IMR-90 (cell line): ENCODE data around the gene L3MBTL4. TPM values are rescaled to one million over a fixed set of nuclear protein-coding genes. Genes with fewer than 3 reads are reported as not detected.

ENCODE experiments used
- ATAC-seq: fragments of 200-7000 bp; cut with Tn5 transposase; 2 replicates; pipeline ENCODE4 v1.9.1; 2020; ENCODE audit warnings: low read depth, mild to moderate bottlenecking, moderate library complexity
- BruUV-seq: library from RNA; stranded (reverse); fragments of 400-500 nt; replicated peaks from 2 replicates; lab custom pipeline; 2021; lab: Mats Ljungman, UMichigan
- CTCF ChIA-PET: fragments of 300-600 bp; formaldehyde crosslinking; extraction: SDS; loops from one replicate; lab custom pipeline; 2021; ENCODE audit warnings: antibody characterized with exemption; lab: Yijun Ruan, JAX
- POLR2A ChIA-PET: fragments of 300-600 bp; sonication (Branson Sonifier 250); formaldehyde crosslinking; loops from one replicate; lab custom pipeline; 2022; ENCODE audit warnings: antibody characterized with exemption; ENCODE audit not compliant: unreplicated experiment; lab: Charles Lee
- DNase-seq: peaks from one replicate; pipeline ENCODE4 v3.0.0; 2013
- H2AFZ ChIP-seq: replicated peaks from 2 replicates; pipeline ENCODE3; 2013; ENCODE audit warnings: low read length, mild to moderate bottlenecking; ENCODE audit not compliant: poor library complexity
- H2AK5ac ChIP-seq: 2 replicates; pipeline ENCODE4 v1.6.1; 2013; ENCODE audit warnings: low read depth, low read length, inconsistent platforms
- H2AK9ac ChIP-seq: replicated peaks from 2 replicates; pipeline ENCODE3; 2013; ENCODE audit warnings: mild to moderate bottlenecking, low read depth, low read length, moderate library complexity; ENCODE audit not compliant: poor library complexity
- H2BK120ac ChIP-seq: 2 replicates; pipeline ENCODE4 v1.6.1; 2013; ENCODE audit warnings: low read depth, low read length, inconsistent platforms
- H2BK15ac ChIP-seq: 3 replicates; pipeline ENCODE4 v1.6.1; 2013; ENCODE audit warnings: low read depth, low read length, inconsistent platforms
- H2BK20ac ChIP-seq: 2 replicates; pipeline ENCODE4 v1.6.1; 2013; ENCODE audit warnings: low read depth, mild to moderate bottlenecking, inconsistent platforms, low read length, moderate library complexity
- H2BK5ac ChIP-seq: 2 replicates; pipeline ENCODE4 v1.6.1; 2013; ENCODE audit warnings: mild to moderate bottlenecking, low read depth, low read length, inconsistent platforms; ENCODE audit not compliant: poor library complexity, severe bottlenecking
- H3K14ac ChIP-seq: replicated peaks from 2 replicates; pipeline ENCODE4 v1.6.1; 2013; ENCODE audit warnings: low read depth, low read length, inconsistent platforms
- H3K18ac ChIP-seq: 2 replicates; pipeline ENCODE4 v1.6.1; 2013; ENCODE audit warnings: low read depth, low read length, control low read depth
- H3K23ac ChIP-seq: 2 replicates; pipeline ENCODE4 v1.6.1; 2013; ENCODE audit warnings: low read depth, low read length, inconsistent platforms
- H3K27ac ChIP-seq: 2 replicates; pipeline ENCODE4 v1.5.1; 2013; ENCODE audit warnings: mild to moderate bottlenecking, control low read depth, low read length; ENCODE audit not compliant: insufficient read depth
- H3K27me3 ChIP-seq: 2 replicates; pipeline ENCODE4 v1.6.1; 2013; ENCODE audit warnings: low read length; ENCODE audit not compliant: control insufficient read depth, insufficient read depth
- H3K36me3 ChIP-seq: 2 replicates; pipeline ENCODE4 v1.6.1; 2013; ENCODE audit warnings: low read length, mixed read lengths; ENCODE audit not compliant: control insufficient read depth, insufficient read depth
- H3K4ac ChIP-seq: 2 replicates; pipeline ENCODE4 v1.6.1; 2013; ENCODE audit warnings: low read depth, low read length, inconsistent platforms
- H3K4me1 ChIP-seq: 2 replicates; pipeline ENCODE4 v1.6.1; 2013; ENCODE audit warnings: low read length, mixed read lengths; ENCODE audit not compliant: control insufficient read depth, insufficient read depth
- H3K4me2 ChIP-seq: 2 replicates; pipeline ENCODE4 v1.6.1; 2013; ENCODE audit warnings: low read depth, mild to moderate bottlenecking, control low read depth, low read length, moderate library complexity
- H3K4me3 ChIP-seq: 2 replicates; pipeline ENCODE4 v1.5.1; 2013; ENCODE audit warnings: low read depth, mild to moderate bottlenecking, control low read depth, low read length, moderate library complexity; ENCODE audit not compliant: insufficient read depth
- H3K56ac ChIP-seq: 2 replicates; pipeline ENCODE4 v1.6.1; 2013; ENCODE audit warnings: low read length, inconsistent platforms; ENCODE audit not compliant: insufficient read depth; ENCODE audit errors: extremely low read depth
- H3K79me1 ChIP-seq, 2 experiments: 2 replicates each; pipeline ENCODE4 v1.6.1; 2013; ENCODE audit warnings: low read length in 2 of 2, inconsistent platforms in 1 of 2, low read depth in 1 of 2
- H3K9ac ChIP-seq: 2 replicates; pipeline ENCODE4 v1.6.1; 2013; ENCODE audit warnings: low read depth, low read length, control low read depth
- H3K9me1 ChIP-seq: 2 replicates; pipeline ENCODE4 v1.6.1; 2013; ENCODE audit warnings: low read length, inconsistent platforms; ENCODE audit not compliant: insufficient read depth
- H3K9me3 ChIP-seq: 2 replicates; pipeline ENCODE4 v1.6.1; 2013; ENCODE audit warnings: low read length; ENCODE audit not compliant: control insufficient read depth, insufficient read depth
- H4K20me1 ChIP-seq: 2 replicates; pipeline ENCODE4 v1.6.1; 2013; ENCODE audit warnings: low read length, inconsistent platforms; ENCODE audit not compliant: insufficient read depth
- H4K5ac ChIP-seq: 2 replicates; pipeline ENCODE4 v1.6.1; 2013; ENCODE audit warnings: mild to moderate bottlenecking, low read depth, low read length, control low read depth
- H4K8ac ChIP-seq, 2 experiments: 2 replicates each; pipeline ENCODE4 v1.6.1; 2013; ENCODE audit warnings: low read depth in 2 of 2, low read length in 2 of 2, control low read depth in 1 of 2, inconsistent platforms in 1 of 2
- H4K91ac ChIP-seq: 2 replicates; pipeline ENCODE4 v1.6.1; 2013; ENCODE audit warnings: low read depth, low read length, inconsistent platforms; ENCODE audit not compliant: insufficient read depth
- BHLHE40 ChIP-seq: fragments of 150-350 bp; IDR thresholded peaks from 2 replicates; pipeline ENCODE4 v1.6.1; 2016; ENCODE audit warnings: mild to moderate bottlenecking, low read depth, low read length
- CHD1 ChIP-seq: IDR thresholded peaks from 2 replicates; pipeline ENCODE4 v1.6.1; 2012; ENCODE audit warnings: low read depth, low read length, improper control_type of control experiment
- MAFK ChIP-seq: IDR thresholded peaks from 2 replicates; pipeline ENCODE4 v1.6.1; 2012; ENCODE audit warnings: low read depth, low read length, improper control_type of control experiment
- MXI1 ChIP-seq: IDR thresholded peaks from 2 replicates; pipeline ENCODE4 v1.6.1; 2012; ENCODE audit warnings: low read depth, mild to moderate bottlenecking, low read length, moderate library complexity, borderline replicate concordance
- NFE2L2 ChIP-seq: fragments of 150-350 bp; IDR thresholded peaks from 2 replicates; pipeline ENCODE4 v1.6.1; 2016; ENCODE audit warnings: low read depth, mild to moderate bottlenecking, low read length
- RFX5 ChIP-seq: IDR thresholded peaks from 2 replicates; pipeline ENCODE4 v1.8.0; 2012; ENCODE audit warnings: low read depth, mild to moderate bottlenecking, low read length, moderate library complexity
- SMC3 ChIP-seq: fragments of 150-350 bp; IDR thresholded peaks from 2 replicates; pipeline ENCODE4 v1.6.1; 2016; ENCODE audit warnings: low read depth, mild to moderate bottlenecking, antibody characterized with exemption, low read length, moderate library complexity
- WGBS, 2 experiments: methylation state at CpG; one replicate each; pipeline versions ENCODE4 v1.1.5 to v1.1.7; 2013; ENCODE audit warnings: missing lambda C conversion rate in 2 of 2; ENCODE audit not compliant: insufficient read length in 1 of 2; ENCODE audit errors: extremely low coverage in 2 of 2; 5-methylcytosine and 5-hydroxymethylcytosine counted together
- dilution Hi-C: fragments of 300-500 bp; cut with HindIII; formaldehyde crosslinking; loops from one replicate; pipeline ENCODE4 v1.14.3; 2018; ENCODE audit warnings: low sequenced_read_pairs; ENCODE audit not compliant: unreplicated experiment
- in situ Hi-C: fragments of 300-500 bp; cut with MboI; formaldehyde crosslinking; loops from 3 replicates; pipeline ENCODE4 v1.14.3; 2019; ENCODE audit warnings: low sequenced_read_pairs, inconsistent platforms, mixed read lengths
- intact Hi-C: fragments of 100-400 bp; cut with micrococcal nuclease; formaldehyde crosslinking; loops from 2 replicates; pipeline ENCODE4 v1.10.0; 2022
- polyA plus RNA-seq, 3 experiments: library from polyadenylated mRNA; depleted of rRNA; stranded (reverse); fragments of >200 nt; gene quantifications; 2 replicates each; pipeline ENCODE4 v1.2.3, GENCODE V29; 2012; ENCODE audit warnings: low replicate concordance in 1 of 3
- total RNA-seq: library from RNA; depleted of rRNA; stranded (reverse); fragments of >200 nt; gene quantifications from 2 replicates; pipeline ENCODE4 v1.2.3, GENCODE V29; 2012

The L3MBTL4 gene
- total and polyA plus RNA-seq, 2 of the 4 experiments (the other 2 are of a cell fraction), result under 0.01 to 0.02 TPM

DNA sequence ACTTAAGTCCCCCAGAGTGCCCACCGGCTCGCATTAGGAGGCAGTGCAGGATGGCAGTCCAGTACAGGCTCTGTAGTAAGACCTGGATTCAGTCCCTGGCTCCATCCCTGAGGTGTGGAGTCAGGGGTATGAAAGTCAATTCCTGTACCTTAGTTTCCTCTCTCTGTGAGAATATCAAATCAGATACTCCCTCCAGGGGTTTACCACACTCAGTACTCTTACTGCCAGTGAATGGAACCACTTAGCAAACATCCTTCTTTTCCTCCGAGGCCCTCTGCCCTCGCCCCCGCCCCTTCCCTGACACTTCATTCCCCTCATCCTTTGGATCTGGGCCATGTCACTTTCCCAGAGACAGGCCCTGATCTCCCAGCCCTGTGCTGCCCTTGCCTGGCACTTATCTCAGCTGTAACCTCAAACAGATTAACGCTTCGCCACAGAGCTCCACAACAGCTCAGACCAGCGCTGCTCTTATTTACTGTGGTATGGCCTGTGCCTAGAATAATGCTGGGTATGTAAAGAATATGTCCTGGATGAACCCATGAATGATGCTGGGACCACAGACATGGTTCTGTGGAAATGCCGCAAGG, 360.4 kb downstream of the L3MBTL4 start:
- H2AFZ ChIP-seq, result no peak overlapping the region
- ATAC-seq (no peak), DNase-seq (no peak)
- no peaks in the 10 kb centered on the region for H3K9me3 ChIP-seq
- H3K4me3 ChIP-seq, result no peak overlapping the region
- WGBS, 2 experiments, result 93% methylated on average over 6 of the region's 9 CpGs; no CpG with 5 or more reads in 1 of the 2 experiments
- in situ Hi-C loops (no loop called here), intact Hi-C loops (no loop called here), dilution Hi-C loops (no loop called here)
- H3K4me1 ChIP-seq, result peaks cover 12% of the 10 kb centered on the region
- no peak overlapping the region for H3K9ac ChIP-seq
- H3K4ac ChIP-seq, result peak overlapping the region; percentile 54; the same call in 1 of the 2 replicates
- no peaks in the 10 kb centered on the region for H4K20me1 ChIP-seq
- peak overlapping the region; percentile 60; the same call in 1 of the 2 replicates for H3K14ac ChIP-seq
- H2BK5ac ChIP-seq, result no peak overlapping the region
- peak overlapping the region; percentile 45 for H2BK15ac ChIP-seq
- CTCF ChIA-PET, result no interaction called here
- 0 out of 2 replicates have a peak, but pooled peaks cover 5% of the 10 kb centered on the region for H3K9me1 ChIP-seq
- no peaks in the 10 kb centered on the region for H3K27me3 ChIP-seq
- H4K5ac ChIP-seq, result no peak overlapping the region
- H4K8ac ChIP-seq, result 0 out of 4 replicates have a peak overlapping the region, but pooled peaks of 1 of the 2 experiments have one; percentile 9
- peak overlapping the region; percentile 74 for H2BK120ac ChIP-seq
- no peak overlapping the region for H3K56ac ChIP-seq
- BruUV-seq, result no TSS peak
- no peak overlapping the region for H2AK9ac ChIP-seq
- H3K36me3 ChIP-seq, result no peaks in the 10 kb centered on the region
- H2BK20ac ChIP-seq, result peak overlapping the region; percentile 72
- H3K79me1 ChIP-seq, result no peaks in the 10 kb centered on the region
- peak overlapping the region; percentile 66 for H2AK5ac ChIP-seq
- no peak overlapping the region for H3K18ac ChIP-seq
- no peak overlapping the region for H3K4me2 ChIP-seq
- TF ChIP-seq CHD1 (no peak), MAFK (no peak), SMC3 (no peak), BHLHE40 (no peak), MXI1 (no peak), RFX5 (no peak), NFE2L2 (no peak)
- no peak overlapping the region for H3K23ac ChIP-seq
- H3K27ac ChIP-seq, result no peak overlapping the region
- peak overlapping the region; percentile 47 for H4K91ac ChIP-seq
- POLR2A ChIA-PET, result no interaction called here
